GM23248 (cell line): ENCODE data around the gene MNT.

Experiments used
- EZH2 ChIP-seq: fragments of 200-600 bp; sonication (generic); IDR thresholded peaks from 2 replicates; pipeline ENCODE4 v1.6.1; 2018; ENCODE audit warnings: antibody characterized with exemption, mild to moderate bottlenecking; ENCODE audit not compliant: insufficient read depth, poor library complexity, severe bottlenecking
- EZH2phosphoT487 ChIP-seq: fragments of 200-600 bp; sonication (generic); IDR thresholded peaks from 2 replicates; pipeline ENCODE4 v1.6.1; 2018; ENCODE audit warnings: antibody characterized with exemption, moderate library complexity, mild to moderate bottlenecking, low read depth; ENCODE audit not compliant: insufficient read depth

DNA sequence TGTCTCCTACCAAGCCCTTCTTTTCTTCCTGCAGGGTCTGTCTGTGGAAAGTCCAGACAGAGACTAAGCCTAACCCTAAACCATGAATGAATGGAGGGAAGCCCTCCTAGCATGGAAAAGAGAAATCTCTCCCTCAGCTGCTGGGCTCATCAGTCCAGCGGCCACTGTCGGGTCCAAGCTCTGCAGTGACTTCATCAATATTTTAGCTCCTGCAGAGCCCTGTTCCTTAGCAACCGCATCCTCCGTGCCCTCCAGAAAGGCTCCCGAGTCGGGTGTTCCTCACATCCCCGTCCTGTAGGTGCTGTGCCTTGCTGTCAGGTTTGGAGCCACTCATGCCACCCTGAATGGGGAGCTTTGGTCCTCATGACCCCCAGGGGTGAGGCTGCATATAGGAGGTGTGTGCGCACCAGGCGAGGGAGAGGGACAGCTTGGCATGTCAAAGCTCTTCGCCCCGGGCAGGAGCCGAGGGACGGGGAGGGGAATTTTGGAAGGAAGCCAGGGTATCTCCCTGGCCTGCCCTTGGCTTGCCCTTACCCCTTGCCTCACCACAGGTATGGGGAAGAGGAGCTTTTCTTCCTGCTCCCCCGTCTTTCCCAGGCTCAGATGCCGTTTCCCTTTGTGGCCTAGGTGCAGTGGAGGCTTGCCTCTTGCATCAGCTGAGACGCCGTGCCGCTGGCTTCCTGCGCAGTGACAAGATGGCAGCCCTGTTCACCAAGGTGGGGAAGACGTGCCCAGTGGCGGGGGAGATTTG lies 39.7 kb downstream of the MNT start:
- TF ChIP-seq EZH2phosphoT487 (no peak), EZH2 (no peak)
